GM18517 (cell line): ENCODE data around the gene GPC2.

Experiments
- ATAC-seq: cut with Tn5 transposase; IDR thresholded peaks from one replicate; pipeline ENCODE4 v1.9.1; 2021; ENCODE audit warnings: mild to moderate bottlenecking, moderate library complexity; ENCODE audit not compliant: unreplicated experiment

Gene GPC2

GRCh38 chr7:100171087-100171681 is 6.0 kb downstream of the GPC2 start:
- no peak for ATAC-seq

GRCh38 chr7:100170101-100170897 is 6.9 kb downstream of the GPC2 start:
- ATAC-seq = no peak

GRCh38 chr7:100169147-100169850 is 7.9 kb downstream of the GPC2 start:
- ATAC-seq = no peak

GRCh38 chr7:100167912-100168323 is 9.3 kb downstream of the GPC2 start:
- ATAC-seq = no peak

GRCh38 chr7:100166970-100167911 is 9.9 kb downstream of the GPC2 start:
- no peak for ATAC-seq

- no peak for ATAC-seq
These were observed 10.8 kb downstream of the GPC2 start for GRCh38 chr7:100166317-100166940.

- no peak for ATAC-seq
These were observed 13.3 kb downstream of the GPC2 start for GRCh38 chr7:100163871-100164270.

GRCh38 chr7:100163006-100163531 is 14.1 kb downstream of the GPC2 start:
- no peak for ATAC-seq

- no peak for ATAC-seq
These were observed 17.1 kb downstream of the GPC2 start for GRCh38 chr7:100160067-100160466.

- ATAC-seq = no peak
These were observed 18.0 kb downstream of the GPC2 start for GRCh38 chr7:100159099-100159623.

GRCh38 chr7:100158229-100159098 is 18.7 kb downstream of the GPC2 start, which contains the start of gene TRAPPC14:
TSS of gene TRAPPC14 (minus strand) at chr7:100158723. CDS start at chr7:100158499, 224 bp downstream.
- ATAC-seq = peak; percentile 70

GRCh38 chr7:100157334-100158228 is 19.6 kb downstream of the GPC2 start:
- ATAC-seq = no peak

- ATAC-seq = no peak
These were observed 20.2 kb downstream of the GPC2 start for GRCh38 chr7:100157069-100157333.

- ATAC-seq = no peak
These were observed 20.7 kb downstream of the GPC2 start for GRCh38 chr7:100156331-100157068.

- ATAC-seq = no peak
These were observed 21.4 kb downstream of the GPC2 start for GRCh38 chr7:100155553-100156317.

- ATAC-seq = no peak
These were observed 22.3 kb downstream of the GPC2 start for GRCh38 chr7:100154651-100155491.
